Gastroesophageal sphincter (tissue), 3 donors: Measurements from ENCODE around the gene CSF3.

Experiments used
- CTCF ChIP-seq, 4 experiments: fragments of 200-600 bp in 2 of 4; fragments of 450-650 bp in 2 of 4; sonication (generic) in 1 of 4; IDR thresholded peaks; one replicate each; pipeline ENCODE4 v1.5.1; 2017 to 2019; ENCODE audit warnings: antibody characterized with exemption in 4 of 4, mild to moderate bottlenecking in 2 of 4, moderate library complexity in 2 of 4
- POLR2A ChIP-seq, 2 donors: fragments of 450-650 bp; IDR thresholded peaks; one replicate each; pipeline ENCODE4 v1.6.1; 2017; ENCODE audit warnings: antibody characterized with exemption in 2 of 2, mild to moderate bottlenecking in 2 of 2, moderate library complexity in 1 of 2
- POLR2AphosphoS5 ChIP-seq: sonication (generic); formaldehyde crosslinking; IDR thresholded peaks from one replicate; pipeline ENCODE4 v1.6.1; 2017; ENCODE audit warnings: antibody characterized with exemption

GRCh38 chr17:40021451-40021971, 6.3 kb downstream of the CSF3 start:
- TF ChIP-seq CTCF (IDR thresholded peaks at IDR 0.05), result no peak
- TF ChIP-seq POLR2A (IDR thresholded peaks at IDR 0.05), result no peak
- TF ChIP-seq POLR2AphosphoS5, result peak; percentile 81
